Measurements from ENCODE around the gene ATG2B.

- TF ChIP-seq CTCF (IDR thresholded peaks at IDR 0.05) (no peak), EZH2 (IDR thresholded peaks at IDR 0.05; ENCODE audit: borderline replicate concordance, insufficient read depth, low read depth, low read length, poor library complexity, severe bottlenecking) (no peak)
These were observed 58.2 kb downstream of the ATG2B start for GRCh38 chr14:96304956-96305355.
